Measurements from ENCODE around the gene ELP4.

DNA sequence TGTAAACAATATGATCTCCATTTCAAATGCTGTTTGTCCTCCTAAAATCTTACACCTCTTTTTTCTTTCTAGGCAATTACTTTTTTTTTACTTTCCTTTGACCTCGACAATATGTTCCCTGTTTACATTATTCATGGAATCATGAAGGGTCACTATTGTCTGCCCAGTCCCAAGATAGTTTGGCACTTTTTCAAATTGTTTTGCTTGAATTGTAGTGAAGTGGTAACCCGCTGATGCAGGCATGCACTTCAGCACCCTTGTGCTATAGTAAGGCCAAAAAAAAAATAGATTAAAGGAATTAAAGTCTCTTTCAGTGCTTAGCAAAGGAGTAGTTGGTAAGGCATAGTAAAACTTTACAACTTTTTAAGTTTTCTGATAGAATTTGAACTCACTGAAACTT, 210.7 kb downstream of the ELP4 start:
- no peak for TF ChIP-seq GATA3 (IDR thresholded peaks at IDR 0.05; ENCODE audit: low read depth, low read length)
- TF ChIP-seq GATA2 (IDR thresholded peaks at IDR 0.05; ENCODE audit: low read depth, low read length) = no peak

All from SH-SY5Y (cell line).